ENCODE results near the gene ARHGAP10. TPM values are rescaled to one million over a fixed set of nuclear protein-coding genes. Genes with fewer than 3 reads are reported as not detected.

Gene ARHGAP10
- total RNA-seq, 2 donors from 2014 or later, result 36.1 to 43.5 TPM

GRCh38 chr4:147735413-147736301 lies 3.8 kb downstream of the ARHGAP10 start:
- H3K4me3 ChIP-seq, result peak overlapping the region in 1 of 2 donors; percentile 79
- no peaks in the 10 kb centered on the region for H3K9me3 ChIP-seq
- no peaks in the 10 kb centered on the region for H3K27me3 ChIP-seq
- DNase-seq (ENCODE audit: low spot score), result no peak
- TF ChIP-seq CTCF (IDR thresholded peaks at IDR 0.05), result no peak
- peaks cover 0 to 70% of the 10 kb centered on the region in 2 donors for H3K4me1 ChIP-seq
- no peaks in the 10 kb centered on the region for H3K36me3 ChIP-seq
- peak overlapping the region; percentile 94 to 96 for H3K27ac ChIP-seq

GRCh38 chr4:147736458-147736857 lies 4.6 kb downstream of the ARHGAP10 start:
- Histone ChIP-seq H3K36me3 (no peaks in the 10 kb centered on the region), H3K27me3 (no peaks in the 10 kb centered on the region), H3K9me3 (no peaks in the 10 kb centered on the region), H3K4me1 (peaks cover 0 to 65% of the 10 kb centered on the region in 2 donors), H3K4me3 (no peak overlapping the region), H3K27ac (peak overlapping the region; percentile 94 to 96)
- TF ChIP-seq CTCF (IDR thresholded peaks at IDR 0.05), result no peak
- no peak for DNase-seq (ENCODE audit: low spot score)

GRCh38 chr4:147737623-147738022 lies 5.7 kb downstream of the ARHGAP10 start:
- H3K4me3 ChIP-seq, result no peak overlapping the region
- no peaks in the 10 kb centered on the region for H3K36me3 ChIP-seq
- DNase-seq (ENCODE audit: low spot score), result no peak
- no peaks in the 10 kb centered on the region for H3K27me3 ChIP-seq
- no peak for TF ChIP-seq CTCF (IDR thresholded peaks at IDR 0.05)
- peak overlapping the region; percentile 94 to 96 for H3K27ac ChIP-seq
- peaks cover 0 to 64% of the 10 kb centered on the region in 2 donors for H3K4me1 ChIP-seq
- H3K9me3 ChIP-seq, result no peaks in the 10 kb centered on the region

- DNase-seq (ENCODE audit: low spot score), result no peak
- Histone ChIP-seq H3K4me3 (no peak overlapping the region), H3K27ac (peak overlapping the region in 1 of 2 donors; percentile 38), H3K9me3 (no peaks in the 10 kb centered on the region), H3K36me3 (no peaks in the 10 kb centered on the region), H3K27me3 (no peaks in the 10 kb centered on the region), H3K4me1 (peaks cover 0 to 54% of the 10 kb centered on the region in 2 donors)
- TF ChIP-seq CTCF (IDR thresholded peaks at IDR 0.05), result no peak
Observed at GRCh38 chr4:147739239-147739823, 7.4 kb downstream of the ARHGAP10 start.

GRCh38 chr4:147740176-147740575 lies 8.3 kb downstream of the ARHGAP10 start:
- no peak for TF ChIP-seq CTCF (IDR thresholded peaks at IDR 0.05)
- H3K36me3 ChIP-seq, result no peaks in the 10 kb centered on the region
- H3K9me3 ChIP-seq, result no peaks in the 10 kb centered on the region
- H3K4me3 ChIP-seq, result no peak overlapping the region
- H3K4me1 ChIP-seq, result peaks cover 0 to 45% of the 10 kb centered on the region in 2 donors
- no peaks in the 10 kb centered on the region for H3K27me3 ChIP-seq
- H3K27ac ChIP-seq, result peak overlapping the region in 1 of 2 donors; percentile 38
- DNase-seq (ENCODE audit: low spot score), result no peak

Data from right atrium auricular region (tissue), 2 donors.